GM18867 (cell line): Measurements from ENCODE around the gene CAPSL.
A peak's percentile ranks its signal among the peaks of the same experiment; 100 is the strongest.
"Not testable (repeated sequence)": the region's sequence is repeated elsewhere in the genome, so short reads cannot be mapped to it uniquely, and the experiment has no call there.

Experiments used
- ATAC-seq: cut with Tn5 transposase; IDR thresholded peaks from one replicate; pipeline ENCODE4 v1.9.1; 2021; ENCODE audit warnings: mild to moderate bottlenecking, moderate library complexity; ENCODE audit not compliant: unreplicated experiment

The CAPSL gene

DNA sequence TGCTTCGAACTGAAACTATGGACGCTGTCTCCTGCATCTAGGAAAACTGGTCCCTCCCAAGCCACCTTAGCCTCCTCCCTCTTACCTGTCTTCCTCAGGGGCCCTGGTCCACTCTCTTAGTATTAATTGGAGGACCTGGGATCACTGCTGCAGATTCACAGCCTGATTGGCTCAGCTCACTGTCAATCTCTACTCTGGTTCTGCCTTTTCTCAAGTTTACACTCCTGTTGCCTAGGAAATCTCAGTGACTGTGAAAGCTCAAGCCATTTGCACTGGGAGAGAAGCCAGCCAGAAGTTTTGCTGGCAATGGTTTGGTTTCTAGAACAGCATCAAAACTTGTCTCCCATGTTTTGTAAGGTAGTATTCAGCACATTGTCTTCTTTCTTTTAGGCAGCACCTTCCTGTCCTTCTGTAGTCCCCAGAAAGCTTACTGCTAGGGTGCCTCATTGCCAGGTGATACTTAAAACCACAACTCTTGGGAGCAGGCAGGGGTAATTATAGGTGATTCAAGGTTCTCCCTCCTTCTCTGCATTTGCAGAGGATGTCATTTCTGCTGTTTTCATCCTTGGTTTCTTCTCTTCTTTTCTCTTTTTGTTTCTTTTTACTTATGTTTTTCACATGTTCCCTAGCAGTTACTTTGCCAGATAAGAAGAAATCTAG is at the start of gene CAPSL:
Gene CAPSL, minus strand, starts transcription at position 55 of the 660 bp plus-strand sequence. CDS start 17,502 bp downstream, outside the sequence.
- ATAC-seq, result no peak

DNA sequence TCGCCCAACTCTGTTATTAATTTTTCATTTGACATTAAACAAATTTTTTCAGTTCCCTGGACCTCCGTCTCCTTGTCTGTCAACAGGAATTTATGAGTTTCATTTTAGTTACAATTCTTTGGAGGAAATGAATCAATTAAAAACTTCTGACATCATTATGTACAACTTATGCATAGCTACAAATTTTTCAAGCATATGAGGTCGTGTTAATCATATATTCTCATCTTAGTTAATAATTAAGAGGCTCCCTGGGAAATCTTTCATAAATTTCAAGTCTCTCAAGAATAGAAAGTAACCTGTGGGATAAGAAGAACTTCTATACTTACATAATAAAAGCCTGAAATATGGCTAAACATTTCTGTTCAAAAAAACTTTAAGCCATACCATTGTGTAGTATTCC is 49.4 kb upstream of the CAPSL start:
- no peak for ATAC-seq

DNA sequence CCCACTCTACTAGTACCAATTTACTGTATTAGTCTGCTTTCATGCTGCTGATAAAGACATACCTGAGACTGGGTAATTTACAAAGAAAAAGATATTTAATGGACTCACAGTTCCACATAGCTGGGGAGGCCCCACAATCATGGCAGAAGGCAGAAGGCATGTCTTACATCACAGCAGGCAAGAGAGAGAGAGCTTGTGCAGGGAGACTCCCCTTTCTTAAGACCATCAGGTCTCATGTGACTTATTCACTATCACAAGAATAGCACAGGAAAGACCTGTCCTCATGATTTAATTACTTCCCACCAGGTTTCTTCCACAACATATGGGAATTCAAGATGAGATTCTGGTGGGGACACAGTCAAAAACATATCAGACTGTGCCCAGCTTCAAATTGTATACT is 41.3 kb upstream of the CAPSL start:
- ATAC-seq, result no peak

DNA sequence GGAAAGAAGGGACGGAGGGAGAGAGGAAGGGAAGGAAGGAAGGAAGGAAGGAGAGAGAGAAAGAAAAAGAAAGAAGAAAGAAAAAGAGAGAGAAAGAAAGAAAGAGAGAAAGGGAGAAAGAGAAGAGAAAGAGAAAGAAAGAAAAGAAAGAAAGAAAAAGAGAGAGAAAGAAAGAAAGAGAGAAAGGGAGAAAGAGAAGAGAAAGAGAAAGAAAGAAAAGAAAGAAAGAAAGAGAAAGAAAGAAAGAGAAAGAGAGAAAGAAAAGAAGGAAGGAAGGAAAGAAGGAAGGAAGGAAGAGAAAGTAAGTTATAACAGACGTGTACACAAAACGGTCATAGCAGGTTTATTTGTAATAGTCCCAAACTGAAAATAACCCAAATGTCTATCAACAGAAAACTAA is 38.4 kb upstream of the CAPSL start:
- ATAC-seq, result not testable (repeated sequence)

DNA sequence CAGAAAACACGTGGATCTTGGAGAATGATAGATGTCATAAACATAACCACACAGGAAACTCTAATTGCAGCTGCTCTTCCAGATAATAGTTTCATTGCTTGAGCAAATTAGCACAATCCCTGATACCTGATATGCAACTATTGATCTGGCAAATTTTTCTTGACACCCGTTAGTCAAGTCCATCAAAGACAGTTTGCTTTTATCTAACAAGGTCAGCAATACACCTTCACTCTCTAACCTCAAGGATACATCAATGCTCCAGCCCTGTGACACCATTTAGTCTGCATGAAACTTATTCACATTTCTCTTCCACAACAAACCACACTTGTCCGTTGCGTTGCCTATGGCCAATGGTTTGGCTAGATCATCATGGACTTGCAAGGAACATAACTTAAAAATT is 36.1 kb upstream of the CAPSL start:
- ATAC-seq, result no peak

DNA sequence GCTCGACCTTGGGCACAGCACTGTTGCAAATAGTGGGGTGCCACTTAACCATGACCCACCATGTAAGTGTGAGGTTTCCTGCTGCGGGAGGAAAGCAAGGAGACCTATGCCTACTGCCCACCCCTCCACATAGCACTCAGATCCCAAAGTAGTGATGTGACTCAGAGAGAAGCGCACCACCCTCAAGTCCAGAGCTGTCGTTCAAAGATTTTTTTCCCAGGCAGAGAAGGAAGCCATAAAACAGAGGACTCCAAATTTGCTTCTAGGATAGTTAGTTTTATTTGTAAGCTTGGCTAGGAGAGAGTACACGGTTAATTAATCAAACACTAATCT is 33.4 kb upstream of the CAPSL start:
- ATAC-seq, result no peak

DNA sequence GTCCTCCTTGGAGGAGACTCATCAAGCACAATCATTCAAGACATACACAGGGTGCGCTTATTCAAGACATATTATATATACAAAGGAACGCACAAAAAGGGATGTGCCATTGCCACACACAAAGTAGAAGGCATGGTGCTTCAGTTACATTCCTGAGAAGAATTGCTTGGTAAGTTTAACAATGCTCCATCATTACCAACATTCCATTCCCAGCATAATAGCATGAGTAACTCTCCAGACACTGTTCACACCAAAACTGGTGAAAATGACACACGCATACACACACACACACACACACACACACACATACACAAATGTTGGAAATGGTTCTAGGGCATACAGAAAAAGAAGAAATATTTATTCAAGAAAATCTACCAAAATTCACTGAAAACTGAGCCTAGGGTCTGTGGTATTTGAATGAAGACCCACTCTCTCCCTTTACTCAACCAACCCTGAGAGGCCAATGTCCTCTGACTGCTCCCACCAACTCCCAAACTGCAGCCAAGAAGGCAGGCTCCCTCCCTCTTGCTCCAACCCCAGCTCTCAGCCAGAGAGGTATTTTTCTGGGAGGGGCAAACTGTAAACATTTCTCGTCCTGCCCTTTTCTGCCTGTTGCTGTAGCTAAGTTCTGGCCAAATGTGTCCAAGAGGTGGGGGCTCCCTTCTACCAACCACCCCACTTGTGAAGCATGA is 32.9 kb upstream of the CAPSL start:
- no peak for ATAC-seq

DNA sequence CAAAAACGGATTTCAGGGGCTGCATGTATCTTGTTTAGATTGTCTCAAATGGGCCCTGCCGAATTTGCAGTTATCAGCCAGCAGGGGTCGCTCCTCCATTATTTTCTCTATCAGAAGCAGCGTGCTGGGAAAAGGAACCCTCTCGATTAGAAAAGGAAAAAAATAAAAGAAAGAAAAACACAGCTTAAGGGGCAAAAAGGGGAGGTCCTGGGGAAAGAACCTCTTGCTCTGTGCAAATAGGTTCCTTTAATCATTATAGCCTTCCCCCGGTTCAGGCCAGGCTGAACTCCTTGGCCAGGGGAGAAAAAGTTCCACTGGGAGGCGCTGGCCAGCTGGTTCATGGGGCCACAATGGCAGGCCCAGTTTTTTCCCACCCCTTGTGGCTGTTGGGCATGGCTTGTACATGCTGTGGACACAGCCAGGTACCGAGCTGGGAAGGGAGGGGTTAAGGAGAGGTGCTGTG is 25.0 kb upstream of the CAPSL start:
- ATAC-seq, result no peak

DNA sequence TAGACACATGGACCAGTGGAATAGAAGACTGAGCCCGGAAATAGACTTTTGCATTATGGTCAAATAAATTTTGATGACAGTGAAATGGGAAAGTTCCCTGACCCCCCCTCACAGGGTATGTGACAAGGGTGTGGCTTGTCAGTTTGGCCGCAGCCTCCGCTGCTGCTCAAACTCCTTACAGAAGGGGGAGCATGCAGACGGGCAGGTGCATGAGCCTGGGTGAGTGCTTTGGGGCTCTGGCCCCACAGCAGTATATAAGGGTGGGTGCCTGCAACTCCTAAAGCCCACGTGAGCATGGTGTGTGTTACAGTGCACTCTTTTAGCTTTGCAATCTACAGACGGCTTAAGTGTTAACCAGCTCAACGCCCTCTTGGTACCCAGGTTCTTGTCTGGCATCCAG is 21.9 kb upstream of the CAPSL start:
- ATAC-seq, result no peak

DNA sequence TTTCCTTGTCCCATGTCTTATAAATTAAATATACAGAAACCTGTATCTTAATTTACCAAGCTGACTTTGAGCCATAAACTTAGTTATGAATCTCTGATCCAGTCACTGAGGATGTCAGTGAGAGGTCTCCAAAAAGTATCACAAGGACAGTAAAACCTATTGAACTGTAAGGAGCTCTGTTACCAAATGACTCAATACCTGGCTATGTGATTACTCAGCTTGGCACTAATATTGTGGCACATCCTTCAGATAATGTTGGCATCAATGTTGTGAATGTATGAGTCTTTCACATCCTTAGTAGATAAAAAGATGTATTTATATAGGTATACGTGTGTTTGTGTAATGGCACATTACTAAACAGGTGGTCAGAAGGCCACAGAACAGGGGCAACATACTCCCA is 18.0 kb upstream of the CAPSL start:
- ATAC-seq, result no peak

DNA sequence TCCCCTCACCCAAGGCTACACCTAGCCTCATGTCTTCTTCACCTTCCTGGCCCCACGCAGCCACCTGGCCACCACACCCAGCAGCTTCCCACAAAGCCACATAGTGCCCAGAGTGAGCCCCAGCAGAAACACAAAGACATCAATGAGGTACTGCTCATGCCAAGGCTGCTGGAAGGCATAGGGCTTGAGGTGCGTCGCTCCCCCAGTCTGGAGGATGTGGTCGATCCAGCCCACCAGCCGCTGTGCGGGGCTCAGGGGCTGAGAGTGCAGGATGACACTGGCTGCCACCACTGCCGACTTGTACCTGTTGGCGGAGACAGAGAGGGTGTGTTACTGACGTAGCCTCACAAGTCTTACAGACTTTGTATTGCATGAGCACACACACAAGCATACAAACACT is 15.8 kb upstream of the CAPSL start:
- ATAC-seq, result no peak

DNA sequence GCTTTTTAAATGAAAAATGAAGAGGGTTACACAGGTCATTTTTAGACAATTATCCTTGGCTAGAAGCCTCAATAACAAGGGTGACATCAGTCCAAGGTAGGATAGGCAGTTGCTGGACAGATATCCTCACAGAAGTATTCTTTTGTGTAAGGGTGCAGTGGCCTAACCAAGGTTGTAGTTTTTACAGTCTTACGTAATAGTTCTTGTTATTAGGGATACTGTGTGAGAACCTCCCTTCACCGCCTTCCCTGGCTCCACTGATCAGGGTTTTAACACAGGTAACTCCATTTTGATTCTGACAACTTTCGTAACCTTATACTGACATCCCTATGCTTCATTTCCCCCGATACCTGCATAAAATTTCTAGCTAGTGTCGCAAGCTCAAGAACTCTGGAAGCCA is 8.7 kb upstream of the CAPSL start:
- ATAC-seq, result no peak

DNA sequence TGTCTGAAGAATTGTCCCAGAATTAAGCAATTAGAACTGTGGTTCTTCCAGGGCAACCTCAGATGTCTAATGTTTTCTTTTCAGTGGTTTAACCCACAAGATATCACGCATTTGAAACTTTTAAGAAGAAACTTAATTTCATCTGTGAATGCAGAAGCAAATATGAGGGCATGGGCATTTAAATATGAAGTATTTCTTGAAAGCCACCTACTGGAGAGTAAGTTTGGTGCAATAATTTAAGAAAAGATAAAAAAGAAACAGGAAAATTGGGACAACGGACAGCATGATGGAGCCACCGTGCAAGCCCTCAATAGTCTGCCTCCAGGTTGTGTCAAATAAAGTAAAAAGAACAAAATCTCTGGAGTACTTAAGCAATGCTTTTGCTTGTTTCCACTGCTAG is 1.2 kb upstream of the CAPSL start:
- no peak for ATAC-seq

DNA sequence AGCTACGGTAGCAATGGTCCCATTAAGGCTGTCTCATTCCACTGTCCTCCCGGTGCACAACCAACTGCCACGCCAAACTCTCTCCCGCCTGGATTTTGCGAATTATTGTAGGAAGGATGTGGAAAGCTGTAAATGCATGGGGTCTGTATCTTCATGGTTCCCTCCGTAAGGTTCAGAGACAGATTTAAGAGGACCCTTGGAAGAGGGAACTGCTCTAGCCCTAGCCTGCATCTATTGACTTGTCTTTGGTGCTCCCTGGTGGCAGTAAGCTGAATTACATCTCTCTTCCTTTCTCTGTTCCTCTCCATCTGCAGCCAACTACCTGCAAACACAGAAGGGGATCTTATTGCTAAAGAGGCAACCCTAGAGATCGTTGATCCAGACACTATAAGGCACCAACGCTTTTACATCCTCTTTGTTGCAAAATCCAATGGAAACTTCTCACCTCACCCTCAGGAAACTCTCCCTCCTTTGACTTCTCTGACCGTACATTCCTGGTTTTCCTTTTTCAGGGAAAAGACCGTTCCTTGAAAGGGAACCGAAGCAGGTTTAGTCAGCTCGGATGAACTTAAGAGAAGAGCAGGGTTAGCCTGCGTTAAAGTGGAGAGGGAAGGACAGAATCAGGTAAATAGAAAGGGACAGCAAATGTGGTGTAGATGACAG is 11.9 kb downstream of the CAPSL start:
- peak; percentile 68 for ATAC-seq

DNA sequence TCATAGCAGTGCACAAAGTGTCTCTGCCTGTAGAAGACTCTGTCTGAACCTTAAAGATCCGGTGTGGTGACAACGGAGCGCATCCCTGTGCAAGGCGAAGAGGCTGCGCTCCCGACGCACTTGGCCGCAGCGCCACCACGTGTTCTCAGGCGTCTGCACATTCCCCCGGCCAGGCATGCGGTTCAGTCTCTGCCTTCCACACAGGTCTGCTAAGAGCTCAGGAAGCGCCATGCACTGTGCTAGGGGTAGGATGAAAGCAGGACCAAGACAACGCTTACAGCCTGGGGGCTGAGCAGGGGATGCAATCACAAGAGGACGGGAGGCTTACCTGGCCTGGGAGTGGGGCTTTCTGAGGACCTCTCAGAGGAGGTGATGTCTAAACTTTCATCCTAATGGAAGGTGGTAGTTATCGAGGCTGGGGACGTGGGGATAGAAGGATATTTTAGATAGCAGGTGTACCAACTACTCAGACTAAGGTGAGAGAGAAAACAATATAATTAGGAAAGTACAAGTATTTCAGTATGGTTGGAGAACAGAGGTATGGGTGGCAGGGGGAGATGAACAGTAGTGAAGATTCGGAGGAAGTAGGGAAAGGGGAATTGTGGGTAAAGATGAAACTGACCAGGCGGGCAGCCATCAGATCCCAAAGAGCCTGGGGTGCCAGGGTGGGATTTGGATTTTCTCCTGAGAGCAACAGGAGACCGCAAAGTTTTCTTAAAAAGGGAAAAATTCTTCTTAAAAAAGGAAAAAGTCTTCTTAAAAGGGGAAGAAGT is 13.3 kb downstream of the CAPSL start:
- peak; percentile 71 for ATAC-seq

DNA sequence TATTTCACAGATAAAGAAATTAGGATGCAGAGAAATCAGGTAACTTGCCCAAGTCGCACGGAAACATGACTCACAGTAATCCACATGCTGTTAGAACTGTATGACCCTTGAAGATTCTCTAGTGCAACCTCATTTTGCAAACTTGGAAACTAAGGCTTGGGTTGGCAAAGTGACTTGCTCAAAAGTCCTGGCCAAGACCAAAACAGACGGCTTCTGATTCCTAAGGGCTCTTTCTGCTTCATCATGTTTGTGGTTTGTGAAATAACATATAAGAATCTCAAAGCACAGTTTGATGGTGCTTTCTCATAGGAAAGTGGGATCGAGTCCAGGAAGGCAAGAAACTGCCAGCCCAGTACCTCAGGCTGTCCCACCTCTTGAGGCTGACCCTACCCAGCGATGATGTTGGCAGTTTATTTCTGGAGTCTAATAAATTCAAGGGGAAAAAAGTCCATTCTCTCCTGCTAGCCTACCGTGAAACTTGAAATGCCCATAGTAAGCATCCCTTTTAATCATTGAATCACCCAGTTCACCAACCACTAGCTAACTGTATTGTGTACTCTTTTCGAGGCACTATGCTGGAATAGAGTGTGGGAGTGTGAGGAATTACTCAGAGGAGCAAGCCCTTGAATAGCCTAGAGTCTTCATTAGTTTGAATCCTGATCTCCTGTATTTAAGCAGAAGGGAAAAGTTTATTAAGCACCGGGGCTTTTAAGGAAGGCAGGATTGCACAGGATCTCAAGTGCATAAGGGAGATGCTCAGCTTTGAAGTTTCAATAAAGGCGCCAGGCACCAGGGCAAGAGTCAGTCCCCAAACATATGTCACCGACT is 14.1 kb downstream of the CAPSL start:
- no peak for ATAC-seq

DNA sequence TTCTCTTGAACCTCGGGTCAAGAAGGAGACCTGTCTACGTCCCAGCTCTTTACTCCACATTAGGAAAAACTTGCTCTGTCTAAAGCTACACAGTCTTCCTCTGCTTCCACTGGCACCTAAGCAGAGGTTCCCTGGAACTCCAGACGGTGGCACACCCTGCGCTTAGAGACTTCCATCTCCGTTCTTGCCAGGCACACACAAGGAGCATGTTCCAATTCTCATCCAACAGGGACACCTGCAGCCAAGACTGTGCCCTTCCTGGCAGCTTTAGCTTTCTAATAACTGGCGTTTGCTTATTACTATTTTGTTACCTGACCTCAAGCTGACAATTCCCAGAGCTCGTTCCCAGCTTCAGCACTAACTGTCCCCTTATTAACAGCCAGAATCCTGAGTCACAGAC is 16.0 kb downstream of the CAPSL start:
- no peak for ATAC-seq

DNA sequence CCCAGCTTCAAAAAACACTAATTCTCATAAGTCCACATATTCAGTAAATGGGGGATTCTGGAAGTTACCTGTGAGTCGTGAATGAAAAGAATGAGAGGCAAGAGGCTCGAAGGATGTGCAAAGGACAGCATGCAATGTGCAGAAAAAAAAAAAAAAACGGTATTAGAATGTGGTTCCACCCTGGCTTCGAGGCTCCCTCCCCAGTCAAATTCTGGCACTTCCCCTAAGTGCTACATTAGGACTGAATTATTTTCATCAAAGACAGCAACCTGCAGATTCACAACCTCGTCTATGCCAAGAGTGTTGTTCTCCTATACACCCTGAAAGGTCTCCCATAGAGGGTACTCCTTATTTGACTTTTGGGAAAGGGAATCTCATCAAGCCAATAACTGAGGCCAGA is 16.5 kb downstream of the CAPSL start:
- ATAC-seq, result no peak

DNA sequence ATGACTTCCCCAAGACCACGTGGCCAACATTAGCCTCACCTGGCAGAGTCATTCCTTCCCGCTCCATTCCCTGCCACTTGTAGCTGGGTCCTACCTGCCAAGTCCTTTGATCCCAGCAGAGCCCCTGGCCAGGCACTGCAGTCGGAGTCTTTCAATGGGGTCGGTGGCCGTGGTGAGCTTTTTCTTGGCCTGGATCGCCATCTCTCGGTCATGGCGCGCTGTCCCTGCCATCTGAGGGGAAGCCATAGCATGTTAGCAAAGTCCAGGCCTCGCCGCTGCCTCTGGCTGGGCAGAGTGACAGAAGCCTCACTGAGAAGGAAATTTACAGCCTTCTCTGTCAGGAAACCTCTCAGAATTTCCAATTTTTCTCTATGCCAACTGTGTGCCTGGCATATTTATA is 17.5 kb downstream of the CAPSL start:
- no peak for ATAC-seq

DNA sequence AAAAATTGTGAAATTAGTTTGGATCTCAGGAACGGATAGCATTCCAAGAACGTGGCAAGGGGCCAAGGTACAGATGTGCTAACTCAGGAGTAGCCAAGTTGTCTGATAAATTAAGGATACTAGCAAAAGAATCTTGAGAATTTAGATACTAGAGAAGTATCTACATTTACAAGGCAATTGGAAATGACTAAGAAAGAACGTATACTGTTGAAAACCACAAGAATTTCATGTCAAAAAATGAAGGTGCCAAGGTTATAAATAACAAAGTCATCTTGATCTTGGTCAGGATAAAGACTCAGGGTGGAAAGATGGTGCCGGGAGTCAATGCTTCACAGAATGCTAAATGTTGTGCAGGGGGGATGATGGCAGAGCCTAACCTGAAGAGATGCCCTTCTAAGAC is 19.2 kb downstream of the CAPSL start:
- no peak for ATAC-seq

DNA sequence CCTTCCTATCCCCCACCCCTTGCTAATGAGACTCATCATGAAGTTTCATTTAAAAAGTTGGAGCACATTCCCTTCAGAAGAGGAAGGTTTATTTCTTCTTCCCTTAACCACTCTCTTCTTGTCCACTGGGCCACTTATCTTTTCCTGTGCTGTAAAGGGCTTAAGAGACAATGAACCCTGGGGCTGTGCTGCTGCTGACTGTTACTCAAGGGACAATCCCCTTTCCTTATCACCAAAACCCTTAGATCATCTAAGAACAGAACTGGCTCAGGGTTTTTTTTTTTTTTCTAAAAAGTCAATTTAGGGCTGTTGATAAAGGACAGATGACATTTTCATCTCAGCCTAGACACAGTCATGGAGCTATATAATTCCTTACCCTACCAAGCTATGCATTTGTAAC is 29.6 kb downstream of the CAPSL start:
- no peak for ATAC-seq
